ENCODE data around the gene CAPS. TPM values are rescaled to one million over a fixed set of nuclear protein-coding genes. Genes with fewer than 3 reads are reported as not detected.
A peak's percentile ranks its signal among the peaks of the same experiment; 100 is the strongest.
"Not testable (repeated sequence)": the region's sequence is repeated elsewhere in the genome, so short reads cannot be mapped to it uniquely, and the experiment has no call there.

CAPS gene
- total RNA-seq, 1 donor: 18.1 TPM

GRCh38 chr19:5867201-5868136 lies 46.6 kb upstream of the CAPS start:
- no peaks in the 10 kb centered on the region for H3K4me1 ChIP-seq (ENCODE audit: insufficient read depth, low read length)

DNA sequence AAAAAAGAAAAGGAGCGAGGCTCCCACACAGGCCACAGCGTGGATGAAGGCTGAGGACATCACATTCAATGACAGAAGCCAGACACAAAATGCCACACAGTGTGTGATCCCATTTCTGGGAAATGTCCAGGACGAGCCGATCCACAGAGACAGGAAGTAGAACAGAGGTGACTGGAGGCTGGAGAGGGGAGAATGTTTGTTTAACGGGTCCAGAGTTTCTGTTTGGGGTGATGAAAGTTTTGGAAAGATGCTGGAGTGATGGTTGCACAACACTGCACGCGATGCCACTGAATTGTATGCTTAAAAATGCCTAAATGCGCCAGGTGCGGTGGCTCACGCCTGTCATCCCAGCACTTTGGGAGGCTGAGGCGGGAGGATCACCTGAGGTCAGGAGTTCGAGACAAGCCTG lies 43.1 kb upstream of the CAPS start:
- H3K9me3 ChIP-seq (ENCODE audit: low read depth, low read length): no peaks in the 10 kb centered on the region
- peak; percentile 1 for DNase-seq (ENCODE audit: insufficient read length, low spot score, missing footprints)
- no peaks in the 10 kb centered on the region for H3K4me1 ChIP-seq (ENCODE audit: insufficient read depth, low read length)
- H4K20me1 ChIP-seq (ENCODE audit: insufficient read depth, low read length): no peaks in the 10 kb centered on the region
- no peak overlapping the region for H3K4me2 ChIP-seq (ENCODE audit: insufficient read depth, low read length)
- H3K27me3 ChIP-seq (ENCODE audit: insufficient read depth, low read length): peaks cover 3% of the 10 kb centered on the region
- no peak overlapping the region for H2AFZ ChIP-seq (ENCODE audit: low read length)
- H3K79me2 ChIP-seq (ENCODE audit: insufficient read depth, low read length): no peaks in the 10 kb centered on the region
- H3K4me3 ChIP-seq (ENCODE audit: insufficient read depth, low read length): no peak overlapping the region
- H3K36me3 ChIP-seq (ENCODE audit: insufficient read depth, low read length): no peaks in the 10 kb centered on the region
- H3K27ac ChIP-seq (ENCODE audit: low read depth, low read length): no peak overlapping the region
- TF ChIP-seq CTCF (IDR thresholded peaks at IDR 0.05; ENCODE audit: extremely low read depth, low read depth, low read length): no peak

More at GRCh38 chr19:5867201-5868136, 46.6 kb upstream of the CAPS start:
- no peak for TF ChIP-seq CTCF (IDR thresholded peaks at IDR 0.05; ENCODE audit: extremely low read depth, low read depth, low read length)
- Histone ChIP-seq H2AFZ (ENCODE audit: low read length) (no peak overlapping the region), H3K9me3 (ENCODE audit: low read depth, low read length) (no peaks in the 10 kb centered on the region), H3K4me3 (ENCODE audit: insufficient read depth, low read length) (no peak overlapping the region), H4K20me1 (ENCODE audit: insufficient read depth, low read length) (no peaks in the 10 kb centered on the region), H3K36me3 (ENCODE audit: insufficient read depth, low read length) (no peaks in the 10 kb centered on the region), H3K27me3 (ENCODE audit: insufficient read depth, low read length) (peaks cover 3% of the 10 kb centered on the region), H3K4me2 (ENCODE audit: insufficient read depth, low read length) (no peak overlapping the region), H3K79me2 (ENCODE audit: insufficient read depth, low read length) (no peaks in the 10 kb centered on the region), H3K27ac (ENCODE audit: low read depth, low read length) (no peak overlapping the region)
- peak; percentile 39 for DNase-seq (ENCODE audit: insufficient read length, low spot score, missing footprints)

DNA sequence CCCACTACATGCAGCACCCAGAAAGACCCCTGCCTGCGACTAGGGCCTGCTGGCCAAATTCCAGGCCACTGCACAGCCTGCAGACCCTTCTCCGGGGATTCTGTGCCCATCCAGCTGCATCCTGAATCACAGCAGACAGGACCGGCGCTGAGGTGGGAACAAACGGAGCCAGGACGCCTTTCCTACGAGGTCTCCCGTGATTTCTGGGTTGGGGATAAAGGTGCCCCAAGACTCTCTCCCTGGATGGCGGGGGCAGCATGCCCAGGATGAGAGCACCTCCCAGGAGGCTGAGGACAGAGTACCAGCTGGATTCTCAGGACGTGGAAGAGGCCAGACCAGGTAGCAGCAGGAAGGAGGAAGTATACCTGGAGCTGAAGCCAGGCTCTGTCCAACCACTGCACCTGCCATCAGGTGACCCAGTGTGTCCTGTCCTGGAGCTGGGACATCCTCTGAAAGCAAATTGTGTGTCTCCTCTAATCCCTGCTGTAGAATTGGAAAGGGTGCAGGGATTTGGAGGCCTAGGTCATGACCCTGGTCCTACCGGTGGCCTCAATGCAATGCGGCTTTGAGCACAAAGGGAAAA lies 40.3 kb upstream of the CAPS start:
- no peak for TF ChIP-seq CTCF (IDR thresholded peaks at IDR 0.05; ENCODE audit: extremely low read depth, low read depth, low read length)
- H3K4me2 ChIP-seq (ENCODE audit: insufficient read depth, low read length): no peak overlapping the region
- DNase-seq (ENCODE audit: insufficient read length, low spot score, missing footprints): peak; percentile 42
- H2AFZ ChIP-seq (ENCODE audit: low read length): no peak overlapping the region
- no peaks in the 10 kb centered on the region for H4K20me1 ChIP-seq (ENCODE audit: insufficient read depth, low read length)
- H3K79me2 ChIP-seq (ENCODE audit: insufficient read depth, low read length): no peaks in the 10 kb centered on the region
- H3K27me3 ChIP-seq (ENCODE audit: insufficient read depth, low read length): peaks cover 3% of the 10 kb centered on the region
- H3K4me3 ChIP-seq (ENCODE audit: insufficient read depth, low read length): no peak overlapping the region
- H3K27ac ChIP-seq (ENCODE audit: low read depth, low read length): no peak overlapping the region
- no peaks in the 10 kb centered on the region for H3K36me3 ChIP-seq (ENCODE audit: insufficient read depth, low read length)
- H3K4me1 ChIP-seq (ENCODE audit: insufficient read depth, low read length): no peaks in the 10 kb centered on the region
- no peaks in the 10 kb centered on the region for H3K9me3 ChIP-seq (ENCODE audit: low read depth, low read length)

DNA sequence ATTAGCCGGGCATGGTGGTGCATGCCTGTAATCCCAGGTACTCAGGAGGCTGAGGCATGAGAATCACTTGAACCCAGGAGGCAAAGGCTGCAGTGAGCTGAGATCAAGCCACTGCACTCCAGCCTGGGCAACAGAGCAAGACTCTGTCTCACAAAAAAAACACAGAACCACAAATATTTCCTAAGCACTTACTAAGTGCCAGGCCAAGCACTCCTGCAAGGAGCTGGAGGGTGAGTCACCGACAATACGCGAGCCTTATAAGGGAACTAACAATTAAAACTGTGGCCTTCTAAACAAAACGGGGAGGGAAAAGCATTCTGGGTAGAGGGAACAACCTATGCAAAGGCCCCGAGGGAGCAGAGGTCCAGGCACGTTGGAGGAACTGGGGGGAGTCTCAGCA lies 39.6 kb upstream of the CAPS start:
- not testable (repeated sequence) for H3K4me1 ChIP-seq (ENCODE audit: insufficient read depth, low read length); H3K27ac ChIP-seq (ENCODE audit: low read depth, low read length); H2AFZ ChIP-seq (ENCODE audit: low read length); H3K9me3 ChIP-seq (ENCODE audit: low read depth, low read length); H3K4me2 ChIP-seq (ENCODE audit: insufficient read depth, low read length); H3K36me3 ChIP-seq (ENCODE audit: insufficient read depth, low read length); H3K4me3 ChIP-seq (ENCODE audit: insufficient read depth, low read length); H3K27me3 ChIP-seq (ENCODE audit: insufficient read depth, low read length); H4K20me1 ChIP-seq (ENCODE audit: insufficient read depth, low read length); H3K79me2 ChIP-seq (ENCODE audit: insufficient read depth, low read length)
- DNase-seq (ENCODE audit: insufficient read length, low spot score, missing footprints): peak; percentile 94
